Natural killer cell (primary cell): ENCODE results near the gene EZR. TPM values are rescaled to one million over a fixed set of nuclear protein-coding genes. Genes with fewer than 3 reads are reported as not detected.

ENCODE experiments used
- ATAC-seq, 3 donors: fragments of 150-1000 bp in 2 of 3; fragments of 200-7000 bp in 1 of 3; cut with Tn5 transposase; 1 replicate in 1 of 3; 2 replicates in 2 of 3; pipeline ENCODE4 v1.10.0; 2021; ENCODE audit warnings: mild to moderate bottlenecking in 2 of 3, moderate library complexity in 2 of 3
- DNase-seq, 2 donors: peaks; one replicate each; pipeline versions ENCODE4 v3.0.0 to v3.0.0-alpha.2; 2013 to 2021; ENCODE audit warnings: mixed read lengths in 1 of 2
- H3K27ac ChIP-seq: one replicate; pipeline ENCODE4 v1.5.1; 2013; ENCODE audit warnings: mild to moderate bottlenecking, low read length
- H3K27me3 ChIP-seq: one replicate; pipeline ENCODE4 v1.6.1; 2013; ENCODE audit warnings: low read length; ENCODE audit not compliant: control insufficient read depth, insufficient read depth
- H3K36me3 ChIP-seq: one replicate; pipeline ENCODE4 v1.6.1; 2013; ENCODE audit warnings: low read length; ENCODE audit not compliant: control insufficient read depth, insufficient read depth
- H3K4me1 ChIP-seq: one replicate; pipeline ENCODE4 v1.6.1; 2013; ENCODE audit warnings: low read length; ENCODE audit not compliant: control insufficient read depth, insufficient read depth
- H3K4me3 ChIP-seq: one replicate; pipeline ENCODE4 v1.5.1; 2013; ENCODE audit warnings: low read length
- H3K9me3 ChIP-seq: one replicate; pipeline ENCODE4 v1.6.1; 2013; ENCODE audit warnings: low read length; ENCODE audit not compliant: control insufficient read depth, insufficient read depth
- H3K27ac Mint-ChIP-seq, 2 donors: one replicate each; pipeline ENCODE4 v1.8.0; 2022; ENCODE audit warnings: mild to moderate bottlenecking in 2 of 2, mixed read lengths in 2 of 2, moderate library complexity in 1 of 2
- H3K27me3 Mint-ChIP-seq, 2 donors: one replicate each; pipeline ENCODE4 v1.8.0; 2022; ENCODE audit warnings: low read depth in 2 of 2, mixed read lengths in 2 of 2
- H3K36me3 Mint-ChIP-seq: one replicate; pipeline ENCODE4 v1.8.0; 2022; ENCODE audit warnings: mixed read lengths
- H3K4me1 Mint-ChIP-seq, 2 donors: one replicate each; pipeline ENCODE4 v1.8.0; 2022; ENCODE audit warnings: mixed read lengths in 2 of 2
- H3K4me3 Mint-ChIP-seq: one replicate; pipeline ENCODE4 v1.8.0; 2022; ENCODE audit warnings: mild to moderate bottlenecking, moderate library complexity, mixed read lengths
- H3K9me3 Mint-ChIP-seq, 2 donors: one replicate each; pipeline ENCODE4 v1.8.0; 2022; ENCODE audit warnings: mixed read lengths in 2 of 2
- WGBS: methylation state at CpG from one replicate; pipeline ENCODE4 v1.1.7; 2013; ENCODE audit warnings: missing lambda C conversion rate; ENCODE audit not compliant: insufficient coverage; 5-methylcytosine and 5-hydroxymethylcytosine counted together
- intact Hi-C: fragments of 100-400 bp; cut with micrococcal nuclease; formaldehyde crosslinking; loops from one replicate; pipeline ENCODE4 v1.14.2; 2022
- total RNA-seq, 4 donors: library from RNA; stranded (reverse); fragments of 120-200 nt in 1 of 4; gene quantifications; one replicate each; pipeline versions ENCODE4 v1.2.3 to v1.2.4, GENCODE V29; 2013 to 2022
- TF ChIP-seq, protein P1 (sequence below): fragments of 200-600 bp; IDR thresholded peaks from one replicate; pipeline ENCODE4 v1.8.0; 2022; ENCODE audit warnings: antibody characterized with exemption

The EZR gene
- total RNA-seq, 3 donors from 2014 or later (not counting 1 experiment from before 2014, with no cell fraction given): 119 to 157 (median 133) TPM

DNA sequence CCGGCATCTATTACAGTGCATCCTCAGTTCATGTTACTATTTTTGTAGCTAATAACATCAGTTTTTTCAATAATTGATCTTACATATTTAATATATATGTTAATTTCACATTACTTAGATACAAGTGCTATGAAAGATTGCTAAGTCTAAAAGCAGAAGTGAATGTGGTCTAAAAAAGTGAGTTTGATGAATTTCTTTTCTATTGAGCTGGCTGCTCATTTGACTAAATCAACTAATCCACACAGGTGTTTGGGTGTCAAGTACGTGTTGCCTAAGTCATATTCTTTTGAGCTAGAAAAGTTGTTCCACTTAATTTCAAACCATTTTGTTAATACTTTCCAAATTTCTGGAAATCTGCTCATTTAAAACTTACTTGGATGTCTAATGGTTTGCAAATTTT, 46.6 kb upstream of the EZR start:
- H3K4me3 Mint-ChIP-seq: no peak overlapping the region
- H3K36me3 Mint-ChIP-seq: no peaks in the 10 kb centered on the region
- H3K9me3 Mint-ChIP-seq: no peaks in the 10 kb centered on the region
- Histone ChIP-seq H3K4me3 (no peak overlapping the region), H3K36me3 (no peaks in the 10 kb centered on the region), H3K27ac (peak overlapping the region; percentile 44), H3K27me3 (no peaks in the 10 kb centered on the region), H3K4me1 (peaks cover 28% of the 10 kb centered on the region), H3K9me3 (no peaks in the 10 kb centered on the region)
- whole genome bisulfite sequencing: no CpG with 5 or more reads among the region's 2 CpGs
- DNase-seq: no peak
- peaks cover 32 to 37% of the 10 kb centered on the region in 2 donors for H3K4me1 Mint-ChIP-seq
- peak overlapping the region in 1 of 2 donors; percentile 50 for H3K27ac Mint-ChIP-seq
- H3K27me3 Mint-ChIP-seq: peaks cover 0 to 3% of the 10 kb centered on the region in 2 donors
- ATAC-seq: no peak
- intact Hi-C loops: loop anchor here (5.0 kb wide), 2 partner anchors 213 to 242 kb away; partner anchors contain the start of gene SYTL3
- TF ChIP-seq, protein P1, sequence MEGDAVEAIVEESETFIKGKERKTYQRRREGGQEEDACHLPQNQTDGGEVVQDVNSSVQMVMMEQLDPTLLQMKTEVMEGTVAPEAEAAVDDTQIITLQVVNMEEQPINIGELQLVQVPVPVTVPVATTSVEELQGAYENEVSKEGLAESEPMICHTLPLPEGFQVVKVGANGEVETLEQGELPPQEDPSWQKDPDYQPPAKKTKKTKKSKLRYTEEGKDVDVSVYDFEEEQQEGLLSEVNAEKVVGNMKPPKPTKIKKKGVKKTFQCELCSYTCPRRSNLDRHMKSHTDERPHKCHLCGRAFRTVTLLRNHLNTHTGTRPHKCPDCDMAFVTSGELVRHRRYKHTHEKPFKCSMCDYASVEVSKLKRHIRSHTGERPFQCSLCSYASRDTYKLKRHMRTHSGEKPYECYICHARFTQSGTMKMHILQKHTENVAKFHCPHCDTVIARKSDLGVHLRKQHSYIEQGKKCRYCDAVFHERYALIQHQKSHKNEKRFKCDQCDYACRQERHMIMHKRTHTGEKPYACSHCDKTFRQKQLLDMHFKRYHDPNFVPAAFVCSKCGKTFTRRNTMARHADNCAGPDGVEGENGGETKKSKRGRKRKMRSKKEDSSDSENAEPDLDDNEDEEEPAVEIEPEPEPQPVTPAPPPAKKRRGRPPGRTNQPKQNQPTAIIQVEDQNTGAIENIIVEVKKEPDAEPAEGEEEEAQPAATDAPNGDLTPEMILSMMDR: no peak

DNA sequence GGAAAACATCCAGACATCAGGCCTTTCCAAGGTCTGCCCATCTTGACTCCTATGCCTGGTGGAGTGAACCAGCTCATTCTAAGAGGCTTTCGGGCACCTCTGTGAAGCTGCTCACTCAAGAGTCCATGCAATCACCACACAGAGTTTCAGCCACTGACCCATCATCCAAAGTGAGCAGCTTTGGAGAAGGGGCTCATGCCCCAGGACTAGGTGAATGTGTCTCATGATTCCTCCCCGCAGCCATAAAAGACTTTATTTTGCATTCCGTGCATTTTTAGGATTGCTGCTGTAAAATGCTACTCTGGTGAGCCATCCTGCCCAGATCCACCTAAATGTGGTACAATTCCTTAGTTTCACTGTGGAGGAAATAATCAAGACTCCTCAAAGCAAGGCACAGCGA, 44.5 kb upstream of the EZR start:
- intact Hi-C loops: no loop called here
- no peaks in the 10 kb centered on the region for H3K9me3 ChIP-seq
- no peak for DNase-seq
- TF ChIP-seq, protein P1: no peak
- peaks cover 11 to 16% of the 10 kb centered on the region in 2 donors for H3K4me1 Mint-ChIP-seq
- H3K9me3 Mint-ChIP-seq: no peaks in the 10 kb centered on the region
- H3K27me3 Mint-ChIP-seq: peaks cover 0 to 3% of the 10 kb centered on the region in 2 donors
- H3K27ac ChIP-seq: no peak overlapping the region
- H3K36me3 ChIP-seq: no peaks in the 10 kb centered on the region
- no peak overlapping the region for H3K4me3 Mint-ChIP-seq
- no peaks in the 10 kb centered on the region for H3K27me3 ChIP-seq
- ATAC-seq: no peak
- H3K4me1 ChIP-seq: peaks cover 12% of the 10 kb centered on the region
- no peaks in the 10 kb centered on the region for H3K36me3 Mint-ChIP-seq
- H3K27ac Mint-ChIP-seq: no peak overlapping the region
- 96% methylated on average over 4 of the region's 4 CpGs for WGBS
- no peak overlapping the region for H3K4me3 ChIP-seq

DNA sequence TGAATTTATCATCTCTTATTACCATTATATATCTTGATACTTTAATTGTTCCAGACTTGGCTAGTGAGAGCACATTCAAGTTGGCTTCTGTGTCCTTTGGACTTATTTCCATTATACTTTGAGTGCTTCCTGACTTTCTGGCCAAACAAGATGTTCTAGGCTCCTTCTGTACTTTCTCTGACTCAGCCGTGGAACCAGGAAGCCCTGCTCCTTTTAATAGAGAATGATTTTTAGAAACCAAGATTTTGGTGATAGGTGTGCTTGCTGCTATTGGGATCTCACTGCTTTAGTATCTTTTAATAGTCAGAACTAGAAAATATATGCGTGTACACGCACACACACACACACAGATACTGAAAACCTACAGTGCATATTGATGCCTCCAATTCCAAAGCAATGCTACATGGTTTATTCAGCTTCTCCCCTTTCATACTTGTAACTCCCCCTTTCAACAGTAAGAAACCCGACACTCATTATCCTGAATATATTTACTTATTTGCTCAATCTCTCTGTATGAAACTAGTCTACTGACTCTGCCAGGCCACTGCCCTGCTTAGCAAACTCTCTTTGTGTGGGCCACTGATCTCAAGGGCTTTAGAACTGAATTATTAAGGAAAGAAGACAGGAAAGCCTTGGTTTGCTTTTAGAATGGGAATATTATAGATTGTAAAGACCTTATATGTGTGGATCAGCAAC, 42.7 kb upstream of the EZR start:
- no peak for DNase-seq
- Histone ChIP-seq H3K4me3 (no peak overlapping the region), H3K4me1 (no peaks in the 10 kb centered on the region), H3K9me3 (no peaks in the 10 kb centered on the region), H3K27me3 (no peaks in the 10 kb centered on the region), H3K27ac (no peak overlapping the region), H3K36me3 (no peaks in the 10 kb centered on the region)
- TF ChIP-seq, protein P1: no peak
- H3K36me3 Mint-ChIP-seq: no peaks in the 10 kb centered on the region
- intact Hi-C loops: no loop called here
- H3K27me3 Mint-ChIP-seq: peaks cover 0 to 3% of the 10 kb centered on the region in 2 donors
- no peak overlapping the region for H3K4me3 Mint-ChIP-seq
- H3K9me3 Mint-ChIP-seq: no peaks in the 10 kb centered on the region
- no peak for ATAC-seq
- H3K27ac Mint-ChIP-seq: no peak overlapping the region
- no peaks in the 10 kb centered on the region for H3K4me1 Mint-ChIP-seq
- WGBS: 82% methylated on average over 4 of the region's 4 CpGs
